Measurements from ENCODE around the gene MAP3K3. TPM values are rescaled to one million over a fixed set of nuclear protein-coding genes. Genes with fewer than 3 reads are reported as not detected.

The MAP3K3 gene
- total and polyA plus RNA-seq, 10 of the 15 experiments (the other 5 are each of a cell fraction or from before 2014, with no cell fraction given) = 1.6 to 24.1 (median 15.0) TPM

GRCh38 chr17:63741143-63741407 is 118.9 kb downstream of the MAP3K3 start:
- peaks cover 21% of the 10 kb centered on the region for H3K79me2 ChIP-seq (ENCODE audit: control insufficient read depth, insufficient read depth, low read length)
- peak overlapping the region; percentile 97 for H3K27ac ChIP-seq (ENCODE audit: control insufficient read depth, insufficient read depth)
- H4K20me1 ChIP-seq (ENCODE audit: control insufficient read depth, insufficient read depth) = no peaks in the 10 kb centered on the region
- POLR2A ChIA-PET = interaction anchor here (0.6 to 3.2 kb wide), 11 partner anchors 13 to 187 kb away, joined by 3 to 49 read pairs (median 4); partner anchors contain the start of genes CCDC47, DDX42 and LIMD2
- FAIRE-seq = no peak
- no TSS peak for BruUV-seq (replicated peaks)
- intact Hi-C loops (cut with micrococcal nuclease; ENCODE audit: unreplicated experiment) (loop anchor here (1.0 to 2.0 kb wide), 3 partner anchors 32 to 102 kb away; partner anchors contain the start of genes CCDC47 and SMARCD2), in situ Hi-C loops (cut with MboI) (no loop called here)
- H2AFZ ChIP-seq (ENCODE audit: control insufficient read depth, low read depth, low read length) = peak overlapping the region; percentile 80
- H3K9ac ChIP-seq (ENCODE audit: control insufficient read depth, insufficient read depth, low read length) = peak overlapping the region; percentile 97
- peaks cover 11% of the 10 kb centered on the region for H3K4me1 ChIP-seq (ENCODE audit: control insufficient read depth, insufficient read depth, low read length)
- RAD21 ChIA-PET (ENCODE audit: unreplicated experiment) = interaction anchor here (0.6 to 1.6 kb wide), 7 partner anchors 32 to 87 kb away, joined by 3 to 6 read pairs (median 3); partner anchors contain the start of genes CCDC47 and DDX42
- H3K9me3 ChIP-seq (replicated peaks; ENCODE audit: control insufficient read depth, insufficient read depth, low read length) = no peaks in the 10 kb centered on the region
- TF ChIP-seq JUNB (IDR thresholded peaks at IDR 0.05) = no peak
- peak; percentile 68; the same call in 1 of the 2 replicates for TF ChIP-seq TAF1 (IDR thresholded peaks at IDR 0.05; ENCODE audit: borderline replicate concordance, low read depth, low read length)
- TF ChIP-seq CREB1 (IDR thresholded peaks at IDR 0.05; ENCODE audit: low read depth) = 0 out of 2 replicates have a peak, but pooled peaks have one; percentile 7
- TF ChIP-seq RELA (IDR thresholded peaks at IDR 0.05; ENCODE audit: borderline replicate concordance, partially characterized antibody) = no peak
- no peak for TF ChIP-seq SMAD1 (IDR thresholded peaks at IDR 0.05; ENCODE audit: low read depth, partially characterized antibody)
- 0 out of 2 replicates have a peak, but pooled peaks have one; percentile 40 for TF ChIP-seq PKNOX1 (IDR thresholded peaks at IDR 0.05)
- H3K27me3 ChIP-seq (replicated peaks in 1 of 2; ENCODE audit: control insufficient read depth in 2 of 2, insufficient read depth in 2 of 2, low read length in 1 of 2) = no peaks in the 10 kb centered on the region
- DNase-seq (ENCODE audit: low read depth, low spot score) = no peak
- ATAC-seq = peak; percentile 43
- 0% methylated on average over 14 of the region's 14 CpGs for WGBS (ENCODE audit: insufficient coverage, insufficient replicate concordance, low lambda C conversion rate, missing lambda C conversion rate)
- H3K36me3 ChIP-seq (ENCODE audit: control insufficient read depth in 2 of 2, insufficient read depth in 2 of 2, low read length in 1 of 2) = peaks cover 3 to 6% of the 10 kb centered on the region in 2 experiments; a peak in 2 of 4 replicates
- H3K4me2 ChIP-seq (ENCODE audit: control insufficient read depth, insufficient read depth) = peak overlapping the region; percentile 84
- CTCF ChIA-PET = interaction anchor here (0.7 to 2.0 kb wide), 3 partner anchors 30 to 43 kb away, joined by 3 to 11 read pairs (median 3); no protein-coding TSS in a partner anchor
- H3K4me3 ChIP-seq = peak overlapping the region; percentile 96
- SMC1A ChIA-PET (ENCODE audit: uncharacterized antibody, unreplicated experiment) = interaction anchor here (1.0 to 1.8 kb wide), 7 partner anchors 9 to 44 kb away, joined by 3 to 6 read pairs (median 4); no protein-coding TSS in a partner anchor

Measured in GM12878 (cell line).